Measurements from ENCODE around the gene OR2M2. TPM values are rescaled to one million over a fixed set of nuclear protein-coding genes. Genes with fewer than 3 reads are reported as not detected.

OR2M2 gene
- total RNA-seq, 1 donor from 2014 or later: not detected

DNA sequence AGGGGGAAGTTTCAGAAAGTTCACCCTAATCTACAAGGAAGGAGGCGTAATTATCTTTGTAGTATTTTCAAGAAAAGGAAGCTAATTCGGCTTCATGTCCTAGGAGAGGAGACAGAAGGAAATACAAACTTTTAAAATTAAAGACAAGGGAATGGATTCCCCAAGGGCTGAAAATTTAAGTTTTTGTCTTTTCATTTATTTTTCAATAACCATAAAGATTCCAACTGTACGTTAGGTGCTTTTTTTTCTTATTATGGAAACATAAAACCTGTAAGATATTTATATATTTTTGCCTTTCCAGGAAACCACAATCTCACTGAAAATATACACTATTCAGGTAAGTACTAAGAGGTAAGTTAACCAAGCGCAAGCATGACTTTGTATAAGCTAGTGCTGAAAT lies 22.3 kb downstream of the OR2M2 start, which contains the start of gene OR2M3:
Gene OR2M3 (plus strand): TSS at position 301 of the 400 bp plus-strand sequence. CDS start 5,803 bp downstream, outside the sequence.
- H3K4me1 Mint-ChIP-seq (ENCODE audit: low read depth): no peaks in the 10 kb centered on the region
- no peaks in the 10 kb centered on the region for H3K36me3 Mint-ChIP-seq (ENCODE audit: insufficient read depth)
- H3K27me3 Mint-ChIP-seq: no peaks in the 10 kb centered on the region
- no peak within 1 kb of the TSS for H3K4me3 Mint-ChIP-seq (ENCODE audit: low read depth)
- DNase-seq (ENCODE audit: low spot score, unreplicated experiment): no peak
- TF ChIP-seq CTCF (IDR thresholded peaks at IDR 0.05; ENCODE audit: unreplicated experiment): no peak
- H3K27ac Mint-ChIP-seq: no peak within 1 kb of the TSS
- H3K9me3 Mint-ChIP-seq (ENCODE audit: low read depth): peaks cover 55% of the 10 kb centered on the region

- DNase-seq (ENCODE audit: low spot score, unreplicated experiment): no peak
- TF ChIP-seq CTCF (IDR thresholded peaks at IDR 0.05; ENCODE audit: unreplicated experiment): no peak
- H3K27ac Mint-ChIP-seq: no peak overlapping the region
- H3K36me3 Mint-ChIP-seq (ENCODE audit: insufficient read depth): peaks cover 2% of the 10 kb centered on the region
- H3K4me1 Mint-ChIP-seq (ENCODE audit: low read depth): no peaks in the 10 kb centered on the region
- H3K4me3 Mint-ChIP-seq (ENCODE audit: low read depth): no peak overlapping the region
- no peaks in the 10 kb centered on the region for H3K27me3 Mint-ChIP-seq
- peaks cover 60% of the 10 kb centered on the region for H3K9me3 Mint-ChIP-seq (ENCODE audit: low read depth)
These were observed 41.3 kb downstream of the OR2M2 start for GRCh38 chr1:248215880-248216279.

- no peaks in the 10 kb centered on the region for H3K4me1 Mint-ChIP-seq (ENCODE audit: low read depth)
- H3K27me3 Mint-ChIP-seq: no peaks in the 10 kb centered on the region
- no peak overlapping the region for H3K27ac Mint-ChIP-seq
- H3K36me3 Mint-ChIP-seq (ENCODE audit: insufficient read depth): peaks cover 3% of the 10 kb centered on the region
- H3K4me3 Mint-ChIP-seq (ENCODE audit: low read depth): no peak overlapping the region
- peaks cover 61% of the 10 kb centered on the region for H3K9me3 Mint-ChIP-seq (ENCODE audit: low read depth)
- no peak for DNase-seq (ENCODE audit: low spot score, unreplicated experiment)
- TF ChIP-seq CTCF (IDR thresholded peaks at IDR 0.05; ENCODE audit: unreplicated experiment): no peak
These were observed 50.9 kb downstream of the OR2M2 start for GRCh38 chr1:248225537-248225936.

DNA sequence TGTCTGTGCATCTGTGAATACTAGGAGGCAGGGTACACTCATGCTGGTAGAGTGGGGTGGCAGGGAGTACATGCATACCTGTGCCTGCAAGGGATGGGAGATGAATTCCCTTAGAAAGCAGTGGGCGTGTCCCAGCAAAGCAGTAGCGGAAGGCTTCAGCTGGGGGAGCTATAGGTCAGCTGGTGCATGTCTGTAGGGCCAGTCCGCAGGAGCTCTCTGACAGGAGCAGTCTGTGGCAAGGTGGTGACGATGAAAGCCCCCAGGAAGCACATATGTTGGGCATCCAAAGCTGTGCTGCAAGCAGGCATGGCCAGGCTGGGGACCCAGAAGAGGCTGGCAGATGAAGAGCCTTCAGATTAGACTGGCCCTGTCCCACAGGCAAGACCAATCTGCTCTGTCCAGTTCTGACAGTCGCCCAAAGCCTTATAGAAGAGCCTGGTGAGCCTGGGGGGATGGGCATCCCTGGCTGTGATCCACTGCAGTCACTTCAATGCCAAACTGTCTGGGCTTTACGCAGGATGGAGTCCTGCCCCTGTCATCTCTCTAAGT lies 54.8 kb downstream of the OR2M2 start:
- Mint-ChIP-seq H3K27me3 (no peaks in the 10 kb centered on the region), H3K36me3 (ENCODE audit: insufficient read depth) (peaks cover 3% of the 10 kb centered on the region), H3K9me3 (ENCODE audit: low read depth) (peaks cover 66% of the 10 kb centered on the region), H3K4me1 (ENCODE audit: low read depth) (no peaks in the 10 kb centered on the region), H3K27ac (no peak overlapping the region), H3K4me3 (ENCODE audit: low read depth) (no peak overlapping the region)
- no peak for TF ChIP-seq CTCF (IDR thresholded peaks at IDR 0.05; ENCODE audit: unreplicated experiment)
- no peak for DNase-seq (ENCODE audit: low spot score, unreplicated experiment)

Other genes with a start within 250 kb of the OR2M2 start
- not detected in 2 replicates for gene OR2AJ1, start 249.9 kb upstream of the OR2M2 start, total RNA-seq
- not detected in 2 replicates for gene OR2L8, start 226.0 kb upstream of the OR2M2 start, total RNA-seq
- not detected in 2 replicates for gene OR2AK2, start 209.6 kb upstream of the OR2M2 start, total RNA-seq
- gene OR2L5, start 161.2 kb upstream of the OR2M2 start, total RNA-seq: not detected in 2 replicates
- gene OR2L2, start 144.8 kb upstream of the OR2M2 start, total RNA-seq: 0.14 and 0.22 TPM in 2 replicates
- gene OR2L3, start 128.0 kb upstream of the OR2M2 start, total RNA-seq: not detected in 2 replicates
- gene OR2L13, start 79.6 kb upstream of the OR2M2 start, total RNA-seq: not detected in 2 replicates
- not detected in 2 replicates for gene OR2M5, start 29.7 kb upstream of the OR2M2 start, total RNA-seq
- not detected in 2 replicates for gene OR2M3, start 22.4 kb downstream of the OR2M2 start, total RNA-seq
- gene OR2M4, start 56.6 kb downstream of the OR2M2 start, total RNA-seq: not detected in 2 replicates
- not detected in 2 replicates for gene OR2T33, start 103.2 kb downstream of the OR2M2 start, total RNA-seq
- gene OR2T12, start 128.6 kb downstream of the OR2M2 start, total RNA-seq: not detected in 2 replicates
- gene OR2M7, start 149.7 kb downstream of the OR2M2 start, total RNA-seq: not detected in 2 replicates
- not detected in 2 replicates for gene OR14C36, start 174.0 kb downstream of the OR2M2 start, total RNA-seq
- gene OR2T4, start 186.8 kb downstream of the OR2M2 start, total RNA-seq: not detected in 2 replicates
- gene OR2T6, start 200.9 kb downstream of the OR2M2 start, total RNA-seq: not detected in 2 replicates
- gene OR2T1, start 228.2 kb downstream of the OR2M2 start, total RNA-seq: not detected in 2 replicates

Measured in progenitor cell of endocrine pancreas (in vitro differentiated cells).